B cell (primary cell): Measurements from ENCODE around the gene OR2T34. TPM values are rescaled to one million over a fixed set of nuclear protein-coding genes. Genes with fewer than 3 reads are reported as not detected.

Source experiments
- ATAC-seq: fragments of 200-7000 bp; cut with Tn5 transposase; one replicate; pipeline ENCODE4 v1.10.0; 2021; ENCODE audit warnings: low read depth, mild to moderate bottlenecking, moderate number of reproducible peaks, moderate library complexity
- CTCF ChIA-PET: fragments of 350-600 bp; sonication (Branson Sonifier 250); formaldehyde crosslinking; loops from one replicate; lab custom pipeline; 2021; ENCODE audit warnings: antibody characterized with exemption, inconsistent platforms; lab: Charles Lee
- POLR2A ChIA-PET: fragments of 350-600 bp; sonication (Branson Sonifier 250); formaldehyde crosslinking; loops from one replicate; lab custom pipeline; 2021; ENCODE audit warnings: antibody characterized with exemption; lab: Charles Lee
- DNase-seq: peaks from one replicate; pipeline ENCODE4 v3.0.0; 2013
- H2AFZ ChIP-seq: 2 replicates; pipeline ENCODE4 v1.6.1; 2012; ENCODE audit warnings: mild to moderate bottlenecking, low read depth, low read length; ENCODE audit not compliant: insufficient read depth, poor library complexity, severe bottlenecking
- H3K27ac ChIP-seq, 2 donors: 1 replicate in 1 of 2; 2 replicates in 1 of 2; pipeline ENCODE4 v1.5.1; 2012 to 2013; ENCODE audit warnings: low read length in 2 of 2, mild to moderate bottlenecking in 2 of 2, moderate library complexity in 1 of 2
- H3K27me3 ChIP-seq, 4 experiments: fragments of 200-600 bp in 1 of 4; sonication (generic) in 1 of 4; replicated peaks in 1 of 4; 1 replicate in 2 of 4; 2 replicates in 2 of 4; pipeline versions ENCODE4 v1.6.1 to v1.7.0; 2013 to 2016; ENCODE audit warnings: low read length in 3 of 4, mild to moderate bottlenecking in 2 of 4, mixed read lengths in 1 of 4, moderate library complexity in 1 of 4; ENCODE audit not compliant: insufficient read depth in 4 of 4, control insufficient read depth in 3 of 4; ENCODE audit errors: control extremely low read depth in 1 of 4
- H3K36me3 ChIP-seq, 2 experiments: replicated peaks in 1 of 2; 1 replicate in 1 of 2; 2 replicates in 1 of 2; pipeline versions ENCODE4 v1.6.1 to v1.7.1; 2013; ENCODE audit warnings: low read length in 1 of 2; ENCODE audit not compliant: insufficient read depth in 2 of 2, control insufficient read depth in 1 of 2; ENCODE audit errors: control extremely low read depth in 1 of 2, extremely low read depth in 1 of 2
- H3K4me1 ChIP-seq, 2 donors: fragments of 200-600 bp in 1 of 2; sonication (generic) in 1 of 2; 1 replicate in 1 of 2; 2 replicates in 1 of 2; pipeline versions ENCODE4 v1.5.1 to v1.6.1; 2013 to 2017; ENCODE audit warnings: low read length in 2 of 2; ENCODE audit not compliant: control insufficient read depth in 2 of 2, insufficient read depth in 2 of 2
- H3K4me2 ChIP-seq: replicated peaks from 2 replicates; pipeline ENCODE3; 2012; ENCODE audit warnings: mild to moderate bottlenecking, low read depth, low read length; ENCODE audit not compliant: poor library complexity, severe bottlenecking
- H3K4me3 ChIP-seq, 5 experiments: fragments of 200-600 bp in 1 of 5; sonication (generic) in 1 of 5; 1 replicate in 3 of 5; 2 replicates in 2 of 5; pipeline versions ENCODE4 v1.5.1 to v1.7.0; 2011 to 2016; ENCODE audit warnings: low read length in 4 of 5, mild to moderate bottlenecking in 4 of 5, low read depth in 2 of 5, control low read depth in 1 of 5, moderate library complexity in 1 of 5; ENCODE audit not compliant: insufficient read depth in 1 of 5; ENCODE audit errors: control extremely low read depth in 1 of 5, extremely low read depth in 1 of 5
- H3K79me2 ChIP-seq: fragments of 200-600 bp; sonication (generic); one replicate; pipeline ENCODE4 v1.6.0; 2016; ENCODE audit warnings: low read length; ENCODE audit not compliant: control insufficient read depth, insufficient read depth
- H3K9ac ChIP-seq: fragments of 200-600 bp; sonication (generic); 2 replicates; pipeline ENCODE4 v1.6.1; 2017; ENCODE audit warnings: mild to moderate bottlenecking, low read length, moderate library complexity
- H3K9me3 ChIP-seq, 3 donors: one replicate each; pipeline versions ENCODE4 v1.6.1 to v1.7.1; 2013; ENCODE audit warnings: low read length in 2 of 3; ENCODE audit not compliant: control insufficient read depth in 2 of 3, insufficient read depth in 1 of 3; ENCODE audit errors: control extremely low read depth in 1 of 3
- H4K20me1 ChIP-seq: 2 replicates; pipeline ENCODE4 v1.6.0; 2012; ENCODE audit warnings: mild to moderate bottlenecking, low read length; ENCODE audit not compliant: insufficient read depth, control insufficient read depth, poor library complexity, severe bottlenecking
- H3K27ac Mint-ChIP-seq: one replicate; pipeline ENCODE4 v1.8.0; 2021; ENCODE audit warnings: mixed read lengths
- H3K27me3 Mint-ChIP-seq: one replicate; pipeline ENCODE4 v1.8.0; 2021; ENCODE audit warnings: mixed read lengths
- H3K4me1 Mint-ChIP-seq: one replicate; pipeline ENCODE4 v1.8.0; 2021; ENCODE audit warnings: mixed read lengths
- H3K4me3 Mint-ChIP-seq: one replicate; pipeline ENCODE4 v1.8.0; 2021; ENCODE audit warnings: mixed read lengths
- H3K9me3 Mint-ChIP-seq: one replicate; pipeline ENCODE4 v1.8.0; 2022; ENCODE audit warnings: mixed read lengths; ENCODE audit not compliant: insufficient read depth
- CTCF ChIP-seq: fragments of 200-600 bp; IDR thresholded peaks from one replicate; pipeline ENCODE4 v1.8.0; 2022; ENCODE audit warnings: antibody characterized with exemption, mild to moderate bottlenecking
- EZH2 ChIP-seq: IDR thresholded peaks from 2 replicates; pipeline ENCODE4 v1.6.1; 2012; ENCODE audit warnings: borderline replicate concordance, low read depth, mild to moderate bottlenecking, moderate library complexity, low read length; ENCODE audit not compliant: insufficient read depth, poor library complexity, severe bottlenecking
- WGBS: methylation state at CpG from one replicate; pipeline ENCODE4 v1.1.5; 2013; ENCODE audit warnings: missing lambda C conversion rate; ENCODE audit not compliant: insufficient coverage; 5-methylcytosine and 5-hydroxymethylcytosine counted together
- intact Hi-C: fragments of 100-400 bp; cut with micrococcal nuclease; formaldehyde crosslinking; loops from one replicate; pipeline ENCODE4 v1.10.0; 2022
- polyA plus RNA-seq: library from polyadenylated mRNA; depleted of rRNA; stranded (reverse); fragments of >200 nt; gene quantifications from 2 replicates; pipeline ENCODE4 v1.2.3, GENCODE V29; 2012
- total RNA-seq, 2 donors: library from RNA; stranded (reverse); fragments of 120-200 nt in 1 of 2; gene quantifications; 1 replicate in 1 of 2; 2 replicates in 1 of 2; pipeline versions ENCODE4 v1.2.3 to v1.2.4, GENCODE V29; 2013 to 2022

The OR2T34 gene
- total and polyA plus RNA-seq, 2 donors (not counting 1 experiment from before 2014, with no cell fraction given): 0.28 to 1.7 TPM

DNA sequence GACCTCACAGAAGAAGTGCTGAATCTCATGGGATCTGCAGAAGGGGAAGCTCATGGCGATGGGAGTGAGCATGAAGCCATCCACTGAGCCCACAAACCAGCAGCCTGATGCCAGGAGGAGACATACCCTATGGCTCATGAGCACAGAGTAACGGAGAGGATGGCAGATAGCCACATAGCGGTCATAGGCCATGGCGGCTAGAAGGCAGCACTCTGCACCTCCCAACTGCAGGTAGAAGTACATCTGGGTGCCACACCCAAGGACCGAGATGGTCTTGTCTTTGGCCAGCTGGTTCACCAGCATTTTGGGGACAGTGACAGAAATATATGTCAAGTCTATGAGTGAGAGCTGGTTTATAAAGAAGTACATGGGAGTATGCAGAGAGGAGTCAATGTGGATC lies 18.7 kb upstream of the OR2T34 start:
- CTCF ChIA-PET: interaction anchor here (1.4 kb wide), 1 partner anchor 19 kb away, joined by 3 read pairs; no protein-coding TSS in a partner anchor
- Mint-ChIP-seq H3K27me3 (no peaks in the 10 kb centered on the region), H3K4me1 (peaks cover 7% of the 10 kb centered on the region), H3K27ac (no peak overlapping the region), H3K4me3 (no peak overlapping the region), H3K9me3 (no peaks in the 10 kb centered on the region)
- Histone ChIP-seq H3K79me2 (no peaks in the 10 kb centered on the region), H3K4me1 (no peaks in the 10 kb centered on the region), H3K4me3 (no peak overlapping the region), H3K27me3 (no peaks in the 10 kb centered on the region), H3K4me2 (no peak overlapping the region), H3K36me3 (no peaks in the 10 kb centered on the region), H4K20me1 (no peaks in the 10 kb centered on the region), H3K27ac (no peak overlapping the region), H3K9ac (no peak overlapping the region), H2AFZ (no peak overlapping the region), H3K9me3 (peaks cover 0 to 3% (median 0%) of the 10 kb centered on the region in 3 donors)
- POLR2A ChIA-PET: no interaction called here
- DNase-seq (no peak), ATAC-seq (no peak)
- WGBS: 74% methylated on average over 4 of the region's 5 CpGs
- TF ChIP-seq EZH2: no peak
- TF ChIP-seq CTCF: no peak
- intact Hi-C loops: no loop called here

GRCh38 chr1:248592655-248593054 lies 18.1 kb upstream of the OR2T34 start:
- H3K36me3 ChIP-seq: no peaks in the 10 kb centered on the region
- H3K4me1 Mint-ChIP-seq: peaks cover 7% of the 10 kb centered on the region
- CTCF ChIA-PET: interaction anchor here (1.4 kb wide), 1 partner anchor 20 kb away, joined by 3 read pairs; no protein-coding TSS in a partner anchor
- peaks cover 0 to 3% (median 0%) of the 10 kb centered on the region in 3 donors for H3K9me3 ChIP-seq
- no peaks in the 10 kb centered on the region for H3K27me3 Mint-ChIP-seq
- intact Hi-C loops: no loop called here
- no peaks in the 10 kb centered on the region for H3K79me2 ChIP-seq
- no CpG with 5 or more reads among the region's 1 CpG for WGBS
- no peak overlapping the region for H3K4me2 ChIP-seq
- no peaks in the 10 kb centered on the region for H3K9me3 Mint-ChIP-seq
- H3K9ac ChIP-seq: no peak overlapping the region
- no peak overlapping the region for H3K4me3 Mint-ChIP-seq
- TF ChIP-seq CTCF: no peak
- no peak for TF ChIP-seq EZH2
- ATAC-seq (no peak), DNase-seq (no peak)
- no peak overlapping the region for H3K27ac ChIP-seq
- H4K20me1 ChIP-seq: no peaks in the 10 kb centered on the region
- no peak overlapping the region for H2AFZ ChIP-seq
- H3K4me1 ChIP-seq: no peaks in the 10 kb centered on the region
- no peak overlapping the region for H3K4me3 ChIP-seq
- no peak overlapping the region for H3K27ac Mint-ChIP-seq
- POLR2A ChIA-PET: no interaction called here
- H3K27me3 ChIP-seq: no peaks in the 10 kb centered on the region
